Measurements from ENCODE around the gene NUS1.

- TF ChIP-seq EP300 (IDR thresholded peaks at IDR 0.05; ENCODE audit: borderline replicate concordance) (no peak), USF1 (IDR thresholded peaks at IDR 0.05) (peak; percentile 83), CREB1 (IDR thresholded peaks at IDR 0.05; ENCODE audit: low read depth) (peak; percentile 88), EGR1 (IDR thresholded peaks at IDR 0.05) (no peak), RAD21 (IDR thresholded peaks at IDR 0.05; ENCODE audit: low read depth) (no peak; the same call in 1 of the 2 replicates), YY1 (IDR thresholded peaks at IDR 0.05; ENCODE audit: low read depth) (peak; percentile 89), MAX (IDR thresholded peaks at IDR 0.05) (peak; percentile 88)
Measured at GRCh38 chr6:117674991-117675657, at the start of gene NUS1.
